ENCODE data around the gene SNX19. TPM values are rescaled to one million over a fixed set of nuclear protein-coding genes. Genes with fewer than 3 reads are reported as not detected.

The SNX19 gene
- total RNA-seq, 1 donor from 2014 or later: 72.2 TPM

- intact Hi-C loops (cut with DNase I): no loop called here
- H3K4me1 ChIP-seq: peaks cover 3% of the 10 kb centered on the region
- peak; percentile 48 for ATAC-seq
- TF ChIP-seq CTCF (IDR thresholded peaks at IDR 0.05): no peak
- H3K27me3 ChIP-seq: no peaks in the 10 kb centered on the region
- H3K27ac ChIP-seq: peak overlapping the region; percentile 58
- H3K9me3 ChIP-seq: no peaks in the 10 kb centered on the region
- DNase-seq: no peak
- H3K36me3 ChIP-seq: peaks cover 86% of the 10 kb centered on the region
- no peak overlapping the region for H3K4me3 ChIP-seq
Measured at GRCh38 chr11:130876931-130877915, 39.1 kb downstream of the SNX19 start.

- H3K4me1 ChIP-seq: peaks cover 3% of the 10 kb centered on the region
- no peaks in the 10 kb centered on the region for H3K27me3 ChIP-seq
- ATAC-seq: no peak
- intact Hi-C loops (cut with DNase I): no loop called here
- H3K4me3 ChIP-seq: no peak overlapping the region
- no peak for DNase-seq
- H3K27ac ChIP-seq: no peak overlapping the region
- no peaks in the 10 kb centered on the region for H3K9me3 ChIP-seq
- TF ChIP-seq CTCF (IDR thresholded peaks at IDR 0.05): no peak
- H3K36me3 ChIP-seq: peaks cover 87% of the 10 kb centered on the region
Measured at GRCh38 chr11:130876100-130876499, 40.2 kb downstream of the SNX19 start.

GRCh38 chr11:130874955-130875531 is 41.2 kb downstream of the SNX19 start:
- no peak for ATAC-seq
- H3K27me3 ChIP-seq: no peaks in the 10 kb centered on the region
- H3K36me3 ChIP-seq: peaks cover 82% of the 10 kb centered on the region
- H3K9me3 ChIP-seq: no peaks in the 10 kb centered on the region
- intact Hi-C loops (cut with DNase I): no loop called here
- peaks cover 3% of the 10 kb centered on the region for H3K4me1 ChIP-seq
- no peak overlapping the region for H3K27ac ChIP-seq
- H3K4me3 ChIP-seq: no peak overlapping the region
- TF ChIP-seq CTCF (IDR thresholded peaks at IDR 0.05): no peak
- DNase-seq: no peak

GRCh38 chr11:130874396-130874795 is 41.9 kb downstream of the SNX19 start:
- ATAC-seq (no peak), DNase-seq (no peak)
- no peak for TF ChIP-seq CTCF (IDR thresholded peaks at IDR 0.05)
- Histone ChIP-seq H3K9me3 (no peaks in the 10 kb centered on the region), H3K36me3 (peaks cover 76% of the 10 kb centered on the region), H3K4me3 (no peak overlapping the region), H3K27me3 (no peaks in the 10 kb centered on the region), H3K27ac (no peak overlapping the region), H3K4me1 (peaks cover 3% of the 10 kb centered on the region)
- intact Hi-C loops (cut with DNase I): no loop called here

- Histone ChIP-seq H3K36me3 (peaks cover 69% of the 10 kb centered on the region), H3K27me3 (no peaks in the 10 kb centered on the region), H3K4me3 (no peak overlapping the region), H3K4me1 (peaks cover 3% of the 10 kb centered on the region), H3K9me3 (no peaks in the 10 kb centered on the region), H3K27ac (no peak overlapping the region)
- no peak for DNase-seq
- intact Hi-C loops (cut with DNase I): no loop called here
- ATAC-seq: no peak
- no peak for TF ChIP-seq CTCF (IDR thresholded peaks at IDR 0.05)
Measured at GRCh38 chr11:130873761-130874160, 42.5 kb downstream of the SNX19 start.

Measured in upper lobe of right lung (tissue), 1 donor.